Gastrocnemius medialis (tissue), 4 donors: ENCODE measurements around the gene ITGA11. TPM values are rescaled to one million over a fixed set of nuclear protein-coding genes. Genes with fewer than 3 reads are reported as not detected.

Source experiments
- ATAC-seq, 2 donors: fragments of 150-250 bp; one replicate each; pipeline ENCODE4 v1.9.1; 2016
- DNase-seq, 2 donors: peaks; one replicate each; pipeline ENCODE4 v3.0.0-alpha.2; 2019
- H3K27ac ChIP-seq, 4 donors: fragments of 200-600 bp; sonication (generic); 1 replicate in 1 of 4; 2 replicates in 3 of 4; pipeline ENCODE4 v1.5.1; 2016 to 2018; ENCODE audit warnings: mild to moderate bottlenecking in 2 of 4, moderate library complexity in 1 of 4
- H3K27me3 ChIP-seq, 3 donors: fragments of 200-600 bp; sonication (generic) in 2 of 3; 1 replicate in 1 of 3; 2 replicates in 2 of 3; pipeline versions ENCODE4 v1.5.1 to v1.6.0; 2016 to 2019; ENCODE audit warnings: mild to moderate bottlenecking in 1 of 3, moderate library complexity in 1 of 3
- H3K36me3 ChIP-seq, 2 donors: fragments of 200-600 bp; sonication (generic) in 1 of 2; one replicate each; pipeline ENCODE4 v1.5.1; 2017 to 2018
- H3K4me1 ChIP-seq, 2 donors: fragments of 200-600 bp; sonication (generic) in 1 of 2; one replicate each; pipeline ENCODE4 v1.5.1; 2016 to 2017; ENCODE audit warnings: mild to moderate bottlenecking in 2 of 2
- H3K4me3 ChIP-seq, 4 donors: fragments of 200-600 bp; sonication (generic) in 3 of 4; 1 replicate in 1 of 4; 2 replicates in 3 of 4; pipeline ENCODE4 v1.5.1; 2016 to 2019; ENCODE audit warnings: mild to moderate bottlenecking in 2 of 4
- H3K9me3 ChIP-seq, 3 donors: fragments of 200-600 bp; sonication (generic) in 2 of 3; 1 replicate in 1 of 3; 2 replicates in 2 of 3; pipeline ENCODE4 v1.5.1; 2016 to 2019
- POLR2A ChIP-seq, 2 donors: fragments of 450-650 bp; IDR thresholded peaks; one replicate each; pipeline ENCODE4 v1.6.1; 2017; ENCODE audit warnings: antibody characterized with exemption in 2 of 2, mild to moderate bottlenecking in 2 of 2, moderate library complexity in 2 of 2
- in situ Hi-C, 4 donors: fragments of 200-750 bp; cut with MboI; loops; one replicate each; pipeline versions ENCODE4 v1.15.0 to v1.8.0; 2017; ENCODE audit warnings: low sequenced_read_pairs in 4 of 4
- intact Hi-C: fragments of 100-400 bp; cut with DNase I; formaldehyde crosslinking; loops from one replicate; pipeline ENCODE4 v1.15.1; 2023; ENCODE audit warnings: low total_unique reads
- total RNA-seq, 4 donors: library from RNA; depleted of rRNA; stranded (reverse); fragments of >200 nt; gene quantifications; one replicate each; pipeline versions ENCODE4 v1.1.0 to v1.2.3, GENCODE V29; 2016
- TF ChIP-seq, protein P1 (sequence below), 5 experiments: fragments of 450-650 bp in 3 of 5; fragments of 200-600 bp in 2 of 5; sonication (generic) in 2 of 5; IDR thresholded peaks in 4 of 5; conservative IDR thresholded peaks in 1 of 5; 1 replicate in 4 of 5; 2 replicates in 1 of 5; pipeline ENCODE4 v1.5.1; 2016 to 2019; ENCODE audit warnings: antibody characterized with exemption in 5 of 5, mild to moderate bottlenecking in 3 of 5, moderate library complexity in 3 of 5

Gene ITGA11
- total RNA-seq, 4 donors from 2014 or later: 1.5 to 12.0 (median 2.5) TPM

GRCh38 chr15:68330416-68330815, 101.5 kb downstream of the ITGA11 start:
- no peak for DNase-seq
- intact Hi-C loops: no loop called here
- TF ChIP-seq, protein P1, sequence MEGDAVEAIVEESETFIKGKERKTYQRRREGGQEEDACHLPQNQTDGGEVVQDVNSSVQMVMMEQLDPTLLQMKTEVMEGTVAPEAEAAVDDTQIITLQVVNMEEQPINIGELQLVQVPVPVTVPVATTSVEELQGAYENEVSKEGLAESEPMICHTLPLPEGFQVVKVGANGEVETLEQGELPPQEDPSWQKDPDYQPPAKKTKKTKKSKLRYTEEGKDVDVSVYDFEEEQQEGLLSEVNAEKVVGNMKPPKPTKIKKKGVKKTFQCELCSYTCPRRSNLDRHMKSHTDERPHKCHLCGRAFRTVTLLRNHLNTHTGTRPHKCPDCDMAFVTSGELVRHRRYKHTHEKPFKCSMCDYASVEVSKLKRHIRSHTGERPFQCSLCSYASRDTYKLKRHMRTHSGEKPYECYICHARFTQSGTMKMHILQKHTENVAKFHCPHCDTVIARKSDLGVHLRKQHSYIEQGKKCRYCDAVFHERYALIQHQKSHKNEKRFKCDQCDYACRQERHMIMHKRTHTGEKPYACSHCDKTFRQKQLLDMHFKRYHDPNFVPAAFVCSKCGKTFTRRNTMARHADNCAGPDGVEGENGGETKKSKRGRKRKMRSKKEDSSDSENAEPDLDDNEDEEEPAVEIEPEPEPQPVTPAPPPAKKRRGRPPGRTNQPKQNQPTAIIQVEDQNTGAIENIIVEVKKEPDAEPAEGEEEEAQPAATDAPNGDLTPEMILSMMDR (IDR thresholded peaks at IDR 0.05 in 4 of 5, conservative IDR thresholded peaks at IDR 0.05 in 1 of 5): no peak
- TF ChIP-seq POLR2A (IDR thresholded peaks at IDR 0.05): no peak
- H3K4me1 ChIP-seq: peaks cover 5 to 6% of the 10 kb centered on the region in 2 donors
- no peak for ATAC-seq
- H3K9me3 ChIP-seq: no peaks in the 10 kb centered on the region
- H3K4me3 ChIP-seq: no peak overlapping the region
- no peak overlapping the region for H3K27ac ChIP-seq
- no peaks in the 10 kb centered on the region for H3K36me3 ChIP-seq
- in situ Hi-C loops: no loop called here
- no peaks in the 10 kb centered on the region for H3K27me3 ChIP-seq

DNA sequence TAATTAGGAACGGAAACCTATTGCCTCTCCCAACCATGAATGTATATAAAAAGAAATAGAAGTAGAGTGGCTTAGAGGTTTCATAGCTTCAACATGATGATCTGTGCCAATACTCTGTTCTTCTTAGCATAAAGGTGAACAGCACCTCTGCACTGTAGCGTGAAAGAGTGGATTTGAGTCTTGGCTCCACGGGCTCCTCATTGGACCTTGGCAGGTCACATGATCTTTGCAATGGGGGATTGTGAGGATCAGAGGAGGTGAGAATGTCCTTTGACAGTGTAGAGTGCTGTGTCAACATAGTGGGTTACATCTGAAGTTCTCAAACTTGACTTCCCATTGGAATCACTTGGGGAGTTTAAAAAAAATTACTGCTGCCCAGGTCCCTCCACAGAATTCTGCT, 103.0 kb downstream of the ITGA11 start:
- intact Hi-C loops: no loop called here
- no peaks in the 10 kb centered on the region for H3K27me3 ChIP-seq
- H3K9me3 ChIP-seq: no peaks in the 10 kb centered on the region
- no peak for DNase-seq
- H3K4me1 ChIP-seq: peaks cover 0 to 1% of the 10 kb centered on the region in 2 donors
- no peak overlapping the region for H3K27ac ChIP-seq
- no peak overlapping the region for H3K4me3 ChIP-seq
- no peaks in the 10 kb centered on the region for H3K36me3 ChIP-seq
- in situ Hi-C loops: no loop called here
- no peak for TF ChIP-seq POLR2A (IDR thresholded peaks at IDR 0.05)
- TF ChIP-seq, protein P1 (IDR thresholded peaks at IDR 0.05 in 4 of 5, conservative IDR thresholded peaks at IDR 0.05 in 1 of 5): no peak
- ATAC-seq: no peak

GRCh38 chr15:68328443-68328842, 103.5 kb downstream of the ITGA11 start:
- Histone ChIP-seq H3K9me3 (no peaks in the 10 kb centered on the region), H3K4me3 (no peak overlapping the region), H3K36me3 (no peaks in the 10 kb centered on the region), H3K27ac (no peak overlapping the region), H3K27me3 (no peaks in the 10 kb centered on the region), H3K4me1 (no peaks in the 10 kb centered on the region)
- in situ Hi-C loops (no loop called here), intact Hi-C loops (no loop called here)
- TF ChIP-seq, protein P1 (IDR thresholded peaks at IDR 0.05 in 4 of 5, conservative IDR thresholded peaks at IDR 0.05 in 1 of 5): no peak
- no peak for TF ChIP-seq POLR2A (IDR thresholded peaks at IDR 0.05)
- ATAC-seq (no peak), DNase-seq (no peak)

DNA sequence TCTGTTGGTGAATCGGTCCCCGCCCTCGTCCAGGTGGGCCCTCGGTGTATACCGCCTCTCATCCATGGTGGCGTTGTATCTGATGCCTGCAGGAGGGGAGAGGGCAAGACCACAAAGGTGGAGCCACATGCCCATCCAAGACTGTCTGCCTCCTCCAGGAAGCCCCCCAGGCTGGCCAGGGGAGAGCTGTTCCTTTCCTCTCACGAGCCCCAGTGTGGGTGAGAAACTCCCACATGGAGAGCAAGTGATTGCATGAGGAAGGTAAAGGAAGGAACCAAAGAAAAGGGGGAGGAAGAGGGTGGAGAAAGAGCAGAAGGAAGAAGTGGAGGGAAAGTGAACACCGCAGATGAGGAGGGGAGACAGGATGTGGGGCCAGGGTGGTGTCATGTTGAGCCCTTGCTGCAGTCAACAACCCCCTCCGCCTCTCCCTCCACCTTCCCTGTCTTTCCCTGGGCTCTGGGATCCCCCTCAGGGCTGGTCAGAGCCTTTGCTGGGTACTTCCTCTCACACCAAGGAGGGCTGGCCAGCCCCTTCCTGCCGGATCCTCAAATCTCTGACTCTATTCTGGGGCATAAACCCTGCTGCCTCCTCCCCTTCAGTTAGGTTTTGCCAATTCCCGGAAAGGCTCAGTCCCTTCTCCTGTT, 105.1 kb downstream of the ITGA11 start:
- no peaks in the 10 kb centered on the region for H3K9me3 ChIP-seq
- no peak for DNase-seq
- H3K27me3 ChIP-seq: no peaks in the 10 kb centered on the region
- H3K27ac ChIP-seq: no peak overlapping the region
- no peaks in the 10 kb centered on the region for H3K4me1 ChIP-seq
- H3K4me3 ChIP-seq: no peak overlapping the region
- H3K36me3 ChIP-seq: no peaks in the 10 kb centered on the region
- intact Hi-C loops: no loop called here
- TF ChIP-seq, protein P1 (IDR thresholded peaks at IDR 0.05 in 4 of 5, conservative IDR thresholded peaks at IDR 0.05 in 1 of 5): no peak
- no peak for TF ChIP-seq POLR2A (IDR thresholded peaks at IDR 0.05)
- in situ Hi-C loops: no loop called here
- ATAC-seq: no peak

GRCh38 chr15:68325726-68326125, 106.2 kb downstream of the ITGA11 start:
- no peaks in the 10 kb centered on the region for H3K9me3 ChIP-seq

More at GRCh38 chr15:68325726-68326125, 106.2 kb downstream of the ITGA11 start:
- H3K27ac ChIP-seq: no peak overlapping the region
- no peak for DNase-seq
- no peak for ATAC-seq
- H3K36me3 ChIP-seq: no peaks in the 10 kb centered on the region
- H3K4me3 ChIP-seq: no peak overlapping the region
- H3K27me3 ChIP-seq: no peaks in the 10 kb centered on the region
- in situ Hi-C loops (no loop called here), intact Hi-C loops (no loop called here)
- TF ChIP-seq POLR2A (IDR thresholded peaks at IDR 0.05): no peak
- TF ChIP-seq, protein P1 (IDR thresholded peaks at IDR 0.05 in 4 of 5, conservative IDR thresholded peaks at IDR 0.05 in 1 of 5): no peak
- H3K4me1 ChIP-seq: no peaks in the 10 kb centered on the region
